C4-2B (cell line): ENCODE measurements around the gene CYBB.

Source experiments
- H3K27ac ChIP-seq: fragments of 450-650 bp; 2 replicates; pipeline ENCODE4 v1.5.1; 2017
- ZFX ChIP-seq: fragments of 450-650 bp; IDR thresholded peaks from 2 replicates; pipeline ENCODE4 v1.6.1; 2017
- TF ChIP-seq, protein P1 (sequence below): fragments of 450-650 bp; conservative IDR thresholded peaks from 2 replicates; pipeline ENCODE4 v1.5.1; 2017; ENCODE audit warnings: mild to moderate bottlenecking

The CYBB gene

DNA sequence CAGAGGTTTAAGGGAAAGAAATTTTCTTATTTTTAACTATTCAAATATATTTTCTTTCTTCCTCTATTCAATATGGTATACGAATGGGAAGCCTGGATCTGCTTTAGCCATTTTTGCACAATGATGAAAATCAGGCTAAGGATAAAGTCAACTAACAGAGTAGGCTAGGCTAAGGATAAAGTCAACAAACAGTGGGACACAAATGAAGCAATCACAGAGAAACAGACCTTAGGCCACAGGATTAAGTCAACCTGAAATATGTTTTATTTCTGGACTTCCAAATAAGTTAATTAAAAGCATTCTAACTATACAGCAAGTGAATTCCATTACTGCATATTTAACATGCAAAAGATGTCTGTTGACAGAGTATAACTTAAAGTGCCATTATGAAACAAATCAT, 50.5 kb downstream of the CYBB start:
- TF ChIP-seq, protein P1, sequence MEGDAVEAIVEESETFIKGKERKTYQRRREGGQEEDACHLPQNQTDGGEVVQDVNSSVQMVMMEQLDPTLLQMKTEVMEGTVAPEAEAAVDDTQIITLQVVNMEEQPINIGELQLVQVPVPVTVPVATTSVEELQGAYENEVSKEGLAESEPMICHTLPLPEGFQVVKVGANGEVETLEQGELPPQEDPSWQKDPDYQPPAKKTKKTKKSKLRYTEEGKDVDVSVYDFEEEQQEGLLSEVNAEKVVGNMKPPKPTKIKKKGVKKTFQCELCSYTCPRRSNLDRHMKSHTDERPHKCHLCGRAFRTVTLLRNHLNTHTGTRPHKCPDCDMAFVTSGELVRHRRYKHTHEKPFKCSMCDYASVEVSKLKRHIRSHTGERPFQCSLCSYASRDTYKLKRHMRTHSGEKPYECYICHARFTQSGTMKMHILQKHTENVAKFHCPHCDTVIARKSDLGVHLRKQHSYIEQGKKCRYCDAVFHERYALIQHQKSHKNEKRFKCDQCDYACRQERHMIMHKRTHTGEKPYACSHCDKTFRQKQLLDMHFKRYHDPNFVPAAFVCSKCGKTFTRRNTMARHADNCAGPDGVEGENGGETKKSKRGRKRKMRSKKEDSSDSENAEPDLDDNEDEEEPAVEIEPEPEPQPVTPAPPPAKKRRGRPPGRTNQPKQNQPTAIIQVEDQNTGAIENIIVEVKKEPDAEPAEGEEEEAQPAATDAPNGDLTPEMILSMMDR = no peak
- H3K27ac ChIP-seq = no peak overlapping the region

DNA sequence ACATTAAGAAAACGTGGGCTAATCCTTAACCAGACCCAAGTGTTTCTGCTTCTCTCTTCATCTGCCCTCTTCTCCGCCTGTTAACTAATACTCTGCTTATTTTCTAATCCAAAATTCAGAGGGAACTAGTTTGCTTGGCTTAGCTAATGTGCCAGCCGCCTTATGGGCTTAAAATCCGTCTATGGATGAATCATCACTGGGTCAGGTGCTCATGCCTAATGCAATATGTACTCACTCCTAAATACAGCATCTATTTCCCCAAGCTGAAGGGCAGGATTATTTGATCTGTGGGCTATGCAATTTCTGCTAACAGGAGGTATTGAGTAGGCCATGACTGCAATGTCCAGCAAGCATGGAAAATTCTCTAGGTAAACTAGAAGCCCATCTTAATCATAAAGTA, 55.1 kb downstream of the CYBB start:
- H3K27ac ChIP-seq = no peak overlapping the region
- TF ChIP-seq, protein P1 = no peak
- no peak for TF ChIP-seq ZFX

DNA sequence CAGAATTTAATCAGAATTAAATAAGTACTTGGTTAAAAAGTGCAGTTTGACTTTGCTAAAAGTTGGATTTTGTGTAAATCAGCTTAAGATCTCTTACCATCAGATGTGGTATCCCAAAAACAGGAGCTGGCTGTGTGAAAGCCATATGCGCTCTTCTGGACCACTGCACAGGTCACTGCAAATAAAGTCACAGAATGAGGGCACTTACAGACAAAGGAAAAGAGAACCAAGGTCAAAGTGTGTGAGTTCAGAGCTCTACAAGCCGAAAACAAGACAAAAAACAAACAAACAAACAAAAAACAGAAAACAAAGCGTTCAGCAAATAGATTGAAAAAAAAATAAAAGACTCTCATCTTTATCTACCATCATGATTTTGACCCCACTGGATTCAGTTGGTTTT, 61.1 kb downstream of the CYBB start:
- no peak overlapping the region for H3K27ac ChIP-seq
- TF ChIP-seq, protein P1 = no peak
- no peak for TF ChIP-seq ZFX

DNA sequence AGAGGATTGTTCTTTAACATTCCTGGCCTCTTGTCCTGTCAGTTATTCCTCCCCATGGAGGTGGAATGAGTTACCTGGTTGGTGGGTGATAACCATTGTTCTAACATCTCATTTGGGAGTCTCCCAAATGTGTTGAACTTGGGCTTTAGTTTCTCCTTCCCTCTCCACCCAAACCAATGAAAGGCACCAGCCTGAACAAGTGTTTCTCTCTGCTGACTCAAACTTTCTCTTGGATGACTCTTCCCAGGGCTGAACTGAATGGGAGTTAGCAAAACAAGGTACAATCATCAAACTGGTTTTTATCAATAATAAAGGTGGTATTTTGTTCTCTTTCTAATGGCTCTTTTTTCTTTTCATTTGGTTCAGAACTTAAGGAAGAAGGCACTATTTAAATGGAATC, 64.8 kb downstream of the CYBB start:
- TF ChIP-seq, protein P1 = no peak
- TF ChIP-seq ZFX = no peak
- H3K27ac ChIP-seq = no peak overlapping the region

DNA sequence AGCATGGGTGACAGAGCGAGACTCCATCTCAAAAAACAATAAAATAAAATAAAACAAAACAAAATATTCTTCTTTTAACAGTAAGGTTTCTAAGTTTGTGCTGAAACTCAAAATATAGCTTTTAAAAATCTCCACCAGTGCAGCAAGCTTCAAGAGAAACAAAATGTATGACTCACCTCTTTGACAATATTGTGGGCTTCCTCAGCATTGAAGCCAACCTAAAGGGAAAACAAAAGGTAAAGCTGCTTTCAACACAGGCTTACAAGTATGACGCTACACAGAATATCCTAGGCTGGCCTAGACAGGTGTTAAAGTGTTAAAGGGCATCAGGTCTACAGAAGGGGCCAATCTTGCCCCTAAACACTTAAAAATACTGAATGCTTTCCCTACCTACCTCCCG, 66.3 kb downstream of the CYBB start:
- no peak for TF ChIP-seq ZFX
- TF ChIP-seq, protein P1 = no peak
- H3K27ac ChIP-seq = no peak overlapping the region

DNA sequence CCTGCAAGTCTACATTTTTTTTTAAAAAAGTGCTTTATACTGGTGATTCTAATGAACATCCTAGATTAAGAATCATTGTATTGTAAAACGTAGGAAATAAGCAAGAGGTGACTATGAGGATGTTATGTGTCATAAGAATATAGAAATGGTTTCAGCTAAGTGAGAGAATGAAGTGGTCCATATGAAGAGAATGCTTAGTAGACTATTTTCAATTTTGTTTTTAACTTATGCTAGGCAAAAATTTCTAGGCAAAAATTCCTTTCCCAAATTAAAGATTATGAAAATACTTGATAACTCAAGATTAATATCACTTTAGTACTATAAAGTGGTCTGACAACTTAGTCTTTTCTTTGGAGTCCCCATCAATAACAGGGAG, 66.7 kb downstream of the CYBB start:
- TF ChIP-seq, protein P1 = no peak
- no peak for TF ChIP-seq ZFX

DNA sequence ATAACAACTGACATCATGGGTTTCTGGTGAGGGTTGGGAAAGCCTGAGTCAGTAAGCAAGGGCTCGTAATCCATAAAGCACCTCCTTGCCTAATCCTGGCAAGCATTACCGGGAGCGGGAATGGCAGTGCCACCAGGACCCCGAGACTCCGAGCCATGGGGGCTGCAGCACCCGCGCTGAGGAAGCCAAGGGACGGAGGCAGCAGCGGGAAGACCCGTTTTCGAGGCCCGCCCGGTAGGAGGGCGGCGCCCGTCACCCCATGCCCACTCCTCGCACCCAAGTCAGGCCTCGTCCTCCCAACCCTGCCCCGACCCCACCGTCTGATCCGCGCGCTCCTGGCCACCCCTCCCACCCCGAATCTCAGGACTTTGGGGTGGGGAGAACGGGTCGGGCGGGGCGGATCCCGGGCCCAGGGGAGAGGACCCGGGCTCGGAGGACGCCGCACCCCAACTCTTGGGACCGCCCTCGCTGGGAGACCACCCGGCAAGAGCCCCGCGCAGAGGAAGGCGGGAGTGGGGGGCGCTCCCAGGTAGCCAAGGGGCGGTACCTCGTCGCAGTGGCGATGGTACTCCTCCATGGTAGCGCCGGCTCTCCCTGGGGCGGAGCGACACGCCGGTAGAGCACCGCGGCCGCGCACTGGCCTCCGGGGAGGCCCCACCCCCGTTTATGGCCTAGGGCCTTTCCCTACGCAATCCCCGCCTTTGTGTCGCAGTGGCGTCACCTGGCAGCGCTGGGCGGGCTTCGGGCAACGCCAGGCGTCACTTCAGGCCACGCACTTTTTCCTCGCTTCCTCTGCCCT, 67.3 kb downstream of the CYBB start, which contains the start of gene DYNLT3:
Gene DYNLT3, minus strand, starts transcription at position 638 of the 799 bp plus-strand sequence. Its CDS starts 61 bp downstream, at position 577.
- TF ChIP-seq, protein P1 = no peak
- TF ChIP-seq ZFX = 0 out of 2 replicates have a peak, but pooled peaks have one; percentile 10
- peak within 1 kb of the TSS; percentile 74 for H3K27ac ChIP-seq

More for the DNA sequence above, 66.7 kb downstream of the CYBB start:
- peak overlapping the region; percentile 74 for H3K27ac ChIP-seq
